ENCODE measurements around the gene PRKCZ. TPM values are rescaled to one million over a fixed set of nuclear protein-coding genes. Genes with fewer than 3 reads are reported as not detected.

PRKCZ gene
- total and polyA plus RNA-seq, 2 of the 4 experiments (the other 2 are of a cell fraction) = 2.0 to 3.5 TPM

DNA sequence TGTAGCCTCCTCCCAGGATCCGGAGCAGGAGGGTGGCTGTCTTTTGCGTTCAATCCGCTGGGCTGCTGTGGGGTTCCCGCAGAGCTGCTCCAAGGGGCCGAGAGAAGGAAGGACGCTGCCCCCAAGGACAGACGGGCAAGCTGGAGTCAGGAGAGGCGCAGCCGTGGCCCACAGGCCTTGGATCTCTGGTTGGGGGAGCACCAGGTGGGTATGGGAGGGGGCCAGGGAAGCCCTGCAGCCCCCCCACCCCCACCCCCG lies 162.0 kb downstream of the PRKCZ start:
- peak overlapping the region; percentile 94 for H4K5ac ChIP-seq (ENCODE audit: low read depth, low read length)
- CTCF ChIA-PET = no interaction called here
- WGBS, 2 experiments (ENCODE audit: extremely low coverage in 2 of 2, insufficient read length in 1 of 2) = 35% methylated on average over 3 of the region's 10 CpGs; no CpG with 5 or more reads in 1 of the 2 experiments
- H3K18ac ChIP-seq (ENCODE audit: low read depth, low read length) = peak overlapping the region; percentile 70; the same call in 1 of the 2 replicates
- no peak overlapping the region for H3K4me3 ChIP-seq (ENCODE audit: insufficient read depth, low read depth, low read length)
- H3K56ac ChIP-seq (ENCODE audit: extremely low read depth, insufficient read depth, low read length) = no peak overlapping the region
- no TSS peak for BruUV-seq (replicated peaks)
- H3K36me3 ChIP-seq (ENCODE audit: control insufficient read depth, insufficient read depth, low read length) = no peaks in the 10 kb centered on the region
- H4K20me1 ChIP-seq (ENCODE audit: insufficient read depth, low read length) = no peaks in the 10 kb centered on the region; the same call in 1 of the 2 replicates
- peak overlapping the region; percentile 100 for H3K4ac ChIP-seq (ENCODE audit: low read depth, low read length)
- H3K4me2 ChIP-seq (ENCODE audit: low read depth, low read length) = peak overlapping the region; percentile 30; the same call in 1 of the 2 replicates
- peak overlapping the region; percentile 91 for H2BK120ac ChIP-seq (ENCODE audit: low read depth, low read length)
- ATAC-seq (ENCODE audit: low read depth) (peak; percentile 3), DNase-seq (peak; percentile 6)
- H3K9me1 ChIP-seq (ENCODE audit: insufficient read depth, low read length) = peaks cover 12% of the 10 kb centered on the region
- H3K23ac ChIP-seq (ENCODE audit: low read depth, low read length) = peak overlapping the region; percentile 23; the same call in 1 of the 2 replicates
- H2BK15ac ChIP-seq (ENCODE audit: low read depth, low read length) = peak overlapping the region; percentile 91; the same call in 1 of the 3 replicates
- dilution Hi-C loops (cut with HindIII; ENCODE audit: low sequenced_read_pairs, unreplicated experiment) (no loop called here), intact Hi-C loops (cut with micrococcal nuclease) (no loop called here), in situ Hi-C loops (cut with MboI; ENCODE audit: low sequenced_read_pairs) (no loop called here)
- H3K27ac ChIP-seq (ENCODE audit: insufficient read depth, low read length) = peak overlapping the region; percentile 92
- peaks cover 49% of the 10 kb centered on the region for H3K4me1 ChIP-seq (ENCODE audit: control insufficient read depth, insufficient read depth, low read length)
- H3K9me3 ChIP-seq (ENCODE audit: control insufficient read depth, insufficient read depth, low read length) = no peaks in the 10 kb centered on the region
- POLR2A ChIA-PET (ENCODE audit: unreplicated experiment) = no interaction called here
- H2BK5ac ChIP-seq (ENCODE audit: low read depth, low read length, poor library complexity, severe bottlenecking) = peak overlapping the region; percentile 87
- H3K27me3 ChIP-seq (ENCODE audit: control insufficient read depth, insufficient read depth, low read length) = no peaks in the 10 kb centered on the region
- TF ChIP-seq ELK1 (IDR thresholded peaks at IDR 0.05; ENCODE audit: borderline replicate concordance, low read depth, low read length) (no peak), RAD21 (IDR thresholded peaks at IDR 0.05; ENCODE audit: low read length) (no peak), USF2 (IDR thresholded peaks at IDR 0.05; ENCODE audit: low read depth, low read length) (no peak), MAZ (IDR thresholded peaks at IDR 0.05; ENCODE audit: borderline replicate concordance, low read depth, low read length) (no peak), BHLHE40 (IDR thresholded peaks at IDR 0.05; ENCODE audit: low read depth, low read length) (no peak), MAFK (IDR thresholded peaks at IDR 0.05; ENCODE audit: low read depth, low read length) (no peak), MXI1 (IDR thresholded peaks at IDR 0.05; ENCODE audit: borderline replicate concordance, low read depth, low read length) (no peak), CHD1 (IDR thresholded peaks at IDR 0.05; ENCODE audit: low read depth, low read length) (no peak), SMC3 (IDR thresholded peaks at IDR 0.05; ENCODE audit: low read depth, low read length) (no peak), NFE2L2 (IDR thresholded peaks at IDR 0.05; ENCODE audit: low read depth, low read length) (no peak), POLR2A (IDR thresholded peaks at IDR 0.05; ENCODE audit: low read depth, low read length) (no peak), FOS (IDR thresholded peaks at IDR 0.05; ENCODE audit: low read depth, low read length) (no peak), RFX5 (IDR thresholded peaks at IDR 0.05; ENCODE audit: low read depth, low read length) (no peak), CEBPB (IDR thresholded peaks at IDR 0.05; ENCODE audit: low read depth, low read length) (no peak), RCOR1 (IDR thresholded peaks at IDR 0.05; ENCODE audit: insufficient replicate concordance, low read length) (no peak)
- TF ChIP-seq, protein P1, sequence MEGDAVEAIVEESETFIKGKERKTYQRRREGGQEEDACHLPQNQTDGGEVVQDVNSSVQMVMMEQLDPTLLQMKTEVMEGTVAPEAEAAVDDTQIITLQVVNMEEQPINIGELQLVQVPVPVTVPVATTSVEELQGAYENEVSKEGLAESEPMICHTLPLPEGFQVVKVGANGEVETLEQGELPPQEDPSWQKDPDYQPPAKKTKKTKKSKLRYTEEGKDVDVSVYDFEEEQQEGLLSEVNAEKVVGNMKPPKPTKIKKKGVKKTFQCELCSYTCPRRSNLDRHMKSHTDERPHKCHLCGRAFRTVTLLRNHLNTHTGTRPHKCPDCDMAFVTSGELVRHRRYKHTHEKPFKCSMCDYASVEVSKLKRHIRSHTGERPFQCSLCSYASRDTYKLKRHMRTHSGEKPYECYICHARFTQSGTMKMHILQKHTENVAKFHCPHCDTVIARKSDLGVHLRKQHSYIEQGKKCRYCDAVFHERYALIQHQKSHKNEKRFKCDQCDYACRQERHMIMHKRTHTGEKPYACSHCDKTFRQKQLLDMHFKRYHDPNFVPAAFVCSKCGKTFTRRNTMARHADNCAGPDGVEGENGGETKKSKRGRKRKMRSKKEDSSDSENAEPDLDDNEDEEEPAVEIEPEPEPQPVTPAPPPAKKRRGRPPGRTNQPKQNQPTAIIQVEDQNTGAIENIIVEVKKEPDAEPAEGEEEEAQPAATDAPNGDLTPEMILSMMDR (conservative IDR thresholded peaks at IDR 0.05; ENCODE audit: low read depth, low read length) = no peak
- H3K14ac ChIP-seq (replicated peaks; ENCODE audit: low read depth, low read length) = peak overlapping the region; percentile 68; the same call in 1 of the 2 replicates
- peak overlapping the region; percentile 85 for H2AFZ ChIP-seq (replicated peaks; ENCODE audit: low read length, poor library complexity)
- H4K91ac ChIP-seq (ENCODE audit: insufficient read depth, low read depth, low read length) = peak overlapping the region; percentile 98
- peak overlapping the region; percentile 77 for H2BK20ac ChIP-seq (ENCODE audit: low read depth, low read length)
- H4K8ac ChIP-seq (ENCODE audit: low read depth in 2 of 2, low read length in 2 of 2) = peak overlapping the region; percentile 95 to 99
- H3K79me1 ChIP-seq (ENCODE audit: low read depth in 1 of 2, low read length in 2 of 2) = peaks cover 0 to 24% of the 10 kb centered on the region in 2 experiments; a peak in 3 of 4 replicates
- H2AK9ac ChIP-seq (replicated peaks; ENCODE audit: low read depth, low read length, poor library complexity) = peak overlapping the region; percentile 94
- peak overlapping the region; percentile 93 for H2AK5ac ChIP-seq (ENCODE audit: low read depth, low read length)
- peak overlapping the region; percentile 71 for H3K9ac ChIP-seq (ENCODE audit: low read depth, low read length)
